DMS53 (cell line): ENCODE results near the gene RAC2.

Experiments
- DNase-seq: peaks from one replicate; lab custom pipeline; 2025; lab: John Stamatoyannopoulos, UW

The RAC2 gene

GRCh38 chr22:37221424-37222333, 22.4 kb downstream of the RAC2 start:
- no peak for DNase-seq

DNA sequence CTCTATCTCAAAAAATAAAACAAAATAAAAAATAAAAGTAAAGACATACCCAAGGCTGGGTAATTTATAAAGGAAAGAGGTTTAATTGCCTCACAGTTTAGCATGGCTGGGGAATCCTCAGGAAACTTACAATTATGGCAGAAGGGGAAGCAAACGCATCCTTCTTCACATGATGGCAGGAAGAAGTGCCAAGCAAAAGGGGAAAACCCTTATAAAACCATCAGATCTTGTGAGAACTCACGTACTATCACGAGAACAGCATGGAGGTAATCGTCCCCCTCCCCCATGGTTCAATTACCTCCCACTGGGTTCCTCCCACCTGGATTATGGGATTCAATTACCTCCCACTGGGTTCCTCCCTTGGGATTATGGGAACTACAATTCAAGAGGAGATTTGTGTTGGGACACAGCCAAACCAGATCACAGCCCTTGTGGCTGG, 23.5 kb downstream of the RAC2 start:
- no peak for DNase-seq

- DNase-seq, result no peak
Measured at GRCh38 chr22:37219533-37219932, 24.5 kb downstream of the RAC2 start.

DNA sequence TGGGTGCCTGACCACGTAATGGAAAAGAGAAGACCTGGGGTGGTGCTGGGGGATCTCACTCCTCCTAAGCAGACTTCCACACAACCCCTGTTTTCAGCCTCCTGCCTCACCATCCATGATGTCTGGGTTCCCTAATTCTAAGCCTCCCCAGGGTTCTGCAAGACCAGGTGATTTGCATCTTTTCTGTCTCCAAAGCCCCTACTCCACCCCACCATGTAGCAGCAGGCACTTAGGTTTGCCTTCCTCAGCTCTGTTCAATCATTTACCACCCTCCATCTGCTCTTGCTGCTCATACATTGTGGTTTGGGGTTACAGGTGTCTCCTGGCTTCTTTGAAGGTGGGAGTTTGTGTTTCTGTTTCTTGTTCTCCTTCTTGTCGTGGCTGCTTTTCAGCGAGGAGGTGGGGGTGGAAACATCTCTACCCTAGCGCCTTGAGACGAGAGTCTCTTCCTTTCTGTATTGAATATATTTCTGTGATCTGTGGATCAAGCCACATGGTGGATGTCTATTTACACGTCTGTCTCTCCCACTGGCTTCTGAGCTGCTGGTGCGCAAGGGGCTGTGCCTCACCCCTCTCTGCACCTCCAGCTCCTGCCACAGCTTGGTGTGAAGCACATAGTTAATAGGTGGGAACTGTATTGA, 25.2 kb downstream of the RAC2 start:
- DNase-seq, result no peak

GRCh38 chr22:37218399-37218770, 25.7 kb downstream of the RAC2 start:
- no peak for DNase-seq

DNA sequence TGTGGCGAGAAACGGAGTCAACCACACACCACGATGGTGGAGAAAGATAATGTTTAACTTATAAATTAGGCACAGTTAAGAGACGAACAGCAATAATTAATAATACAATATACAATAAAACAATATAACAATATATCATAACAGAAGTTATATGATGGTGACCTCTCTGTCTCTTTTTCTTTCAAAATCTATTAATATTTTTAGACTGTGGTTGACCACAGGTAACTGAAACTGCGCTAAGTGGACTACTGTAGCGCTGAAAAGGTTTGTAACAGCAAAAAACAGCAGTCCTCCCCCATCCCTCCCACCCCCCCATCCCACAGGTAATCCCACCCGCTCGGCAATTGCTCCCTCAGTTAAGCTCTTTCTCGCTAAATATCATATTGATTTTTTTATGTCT, 28.2 kb downstream of the RAC2 start:
- DNase-seq, result no peak

GRCh38 chr22:37214731-37215030, 29.4 kb downstream of the RAC2 start:
- DNase-seq, result no peak

GRCh38 chr22:37213941-37214730, 29.9 kb downstream of the RAC2 start:
- DNase-seq, result no peak

GRCh38 chr22:37213218-37213855, 30.7 kb downstream of the RAC2 start:
- no peak for DNase-seq

DNA sequence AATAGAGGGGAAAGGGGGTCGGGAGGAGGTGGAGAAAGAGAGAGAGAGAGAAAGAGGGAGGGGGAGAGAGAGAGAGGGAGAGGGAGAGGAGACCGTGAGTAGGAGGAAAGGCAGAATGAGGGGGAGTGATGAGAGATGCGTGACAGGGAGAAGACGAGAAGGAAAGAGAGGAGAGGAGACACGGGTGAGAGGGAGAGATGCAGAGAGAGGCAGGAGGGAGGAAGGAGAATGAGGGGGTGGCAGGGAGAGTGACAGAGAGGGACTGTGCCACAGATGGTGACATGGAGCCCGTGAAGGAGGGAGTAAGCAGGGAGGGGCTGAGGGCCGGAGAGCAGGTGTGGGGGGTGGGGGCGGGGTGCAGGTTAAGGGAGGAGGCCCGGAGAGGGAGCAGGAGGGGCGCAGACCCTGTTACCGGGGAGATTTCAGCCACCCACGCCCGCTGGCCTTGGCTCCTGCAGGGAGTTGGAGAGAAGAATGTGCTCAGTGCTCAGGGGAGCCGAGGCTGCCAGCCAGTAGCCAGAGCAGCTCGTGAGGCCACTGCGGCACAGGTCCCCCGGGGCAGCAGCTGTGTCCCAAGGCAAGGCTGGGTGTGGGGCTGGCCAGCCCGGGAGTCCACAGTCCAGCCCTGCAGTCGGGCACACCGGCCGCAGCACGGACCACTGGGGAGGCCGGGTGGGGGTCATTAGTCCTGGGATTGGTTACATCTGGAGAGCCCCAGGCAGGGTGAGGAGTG, 31.7 kb downstream of the RAC2 start, which contains the start of gene SSTR3:
SSTR3 (minus strand) TSS at position 304 of the 733 bp plus-strand sequence. CDS start 4,674 bp downstream, outside the sequence.
- DNase-seq, result no peak

DNA sequence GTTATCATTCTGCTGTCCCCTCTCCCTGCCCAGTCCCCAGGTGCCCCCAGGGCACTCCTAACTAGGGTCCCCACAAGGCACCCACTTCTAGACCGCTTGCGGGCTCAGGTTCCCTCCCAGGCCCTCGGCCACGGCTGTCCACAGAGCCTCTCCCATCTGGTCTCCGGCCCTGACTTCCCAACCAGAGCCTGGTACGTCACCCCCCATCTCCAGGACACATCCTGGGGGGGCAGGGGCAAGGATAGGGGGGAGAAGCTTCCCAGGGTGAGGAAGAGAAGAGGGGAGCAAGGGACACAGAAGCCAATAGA, 32.2 kb downstream of the RAC2 start:
- no peak for DNase-seq

- DNase-seq, result no peak
Measured at GRCh38 chr22:37211075-37211865, 32.8 kb downstream of the RAC2 start.

DNA sequence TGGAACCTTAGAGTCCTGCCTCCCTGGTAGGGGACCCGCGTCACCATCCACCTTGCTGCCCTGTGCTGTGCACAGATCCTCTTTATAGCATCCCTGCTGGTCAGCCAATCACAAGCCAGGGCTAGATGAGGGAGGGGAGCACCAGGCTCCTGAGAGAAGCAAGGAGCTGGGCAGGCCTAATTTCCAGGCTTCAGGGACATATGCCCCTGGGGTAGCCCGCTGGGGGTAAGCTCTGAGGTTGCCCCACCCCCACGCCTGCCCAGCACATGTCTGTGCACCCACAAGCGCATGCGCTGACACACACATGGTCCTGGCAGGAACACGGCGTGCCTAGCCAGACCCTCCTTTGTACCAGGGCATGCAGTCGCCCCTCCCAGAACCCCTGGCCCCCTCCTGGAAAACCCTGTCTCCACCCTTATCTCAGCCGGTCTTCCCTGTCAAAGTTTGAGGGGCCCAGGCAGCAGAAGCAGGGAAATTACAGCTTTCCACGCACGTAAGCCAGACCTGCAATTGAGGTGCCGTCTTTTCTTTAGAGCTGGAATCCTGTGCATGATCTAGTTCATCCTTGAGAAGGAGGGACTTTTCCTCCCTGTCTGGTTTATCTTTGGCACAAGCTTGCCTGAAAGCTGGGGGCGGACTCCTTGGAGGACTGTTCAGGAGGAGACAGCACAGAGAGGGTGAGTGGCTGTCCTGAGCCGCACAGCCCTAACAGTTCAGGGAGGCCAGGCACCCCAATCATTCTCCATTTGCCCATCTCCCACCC, 33.8 kb downstream of the RAC2 start:
- DNase-seq, result no peak

- no peak for DNase-seq
Measured at GRCh38 chr22:37209140-37209845, 34.8 kb downstream of the RAC2 start.

DNA sequence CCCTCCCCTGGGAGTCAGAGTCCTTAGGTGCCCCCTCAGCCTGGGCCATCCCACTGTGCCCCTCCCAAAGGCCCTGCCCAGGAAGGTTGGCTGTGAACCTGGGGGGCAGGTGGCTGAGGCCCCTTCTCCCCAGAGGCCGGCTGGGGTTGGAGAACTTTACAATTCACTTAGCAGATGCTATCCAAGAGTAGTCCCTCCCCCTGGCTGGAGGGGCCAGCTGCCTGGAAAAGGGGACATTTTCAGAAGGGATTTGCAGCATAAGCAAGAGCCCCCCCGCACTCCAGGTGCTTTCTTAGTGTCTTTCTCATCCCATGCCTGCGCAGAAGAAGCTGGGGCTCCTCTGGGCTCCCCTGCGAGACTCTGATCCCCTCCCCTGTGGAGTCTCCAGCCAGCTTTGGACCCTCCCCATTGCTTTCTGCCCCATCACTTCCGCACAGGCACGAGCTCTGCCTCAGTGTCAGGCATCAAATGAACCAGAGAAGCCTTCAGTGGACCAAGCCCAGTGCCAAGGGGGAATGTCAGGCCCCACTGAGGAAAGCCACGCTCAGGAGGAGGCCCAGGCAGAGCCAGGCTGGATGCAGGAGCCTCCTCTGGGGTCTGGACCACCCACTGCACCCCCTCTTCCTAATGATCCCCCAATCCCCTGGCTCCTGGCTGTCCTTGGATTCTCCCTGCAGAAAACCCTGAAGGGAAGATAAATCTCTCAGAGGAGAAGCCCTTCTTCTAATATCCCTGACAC, 35.5 kb downstream of the RAC2 start:
- no peak for DNase-seq

DNA sequence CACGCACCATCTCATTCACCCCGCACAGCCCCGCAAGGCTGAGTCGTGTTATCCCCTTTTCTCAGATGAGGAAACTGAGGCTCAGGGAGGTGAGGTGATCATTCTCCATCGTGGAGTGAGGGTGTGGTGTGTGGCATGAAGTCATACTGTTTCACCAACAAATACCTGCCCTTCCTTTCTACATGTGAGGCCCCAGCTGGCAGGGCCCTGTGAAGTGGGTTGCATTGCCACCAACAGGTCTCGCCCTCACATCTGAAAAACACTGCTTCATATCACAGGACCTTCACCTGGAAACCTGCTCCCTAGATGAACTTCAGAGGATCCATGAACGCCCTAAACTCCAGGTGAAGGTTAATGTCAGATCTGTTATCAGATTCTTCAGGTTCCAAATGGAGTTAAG, 36.1 kb downstream of the RAC2 start:
- DNase-seq, result no peak

- DNase-seq, result no peak
Measured at GRCh38 chr22:37206841-37207821, 36.9 kb downstream of the RAC2 start.
